GM18499 (cell line): ENCODE data around the gene IQGAP2.

Experiments used
- ATAC-seq: cut with Tn5 transposase; IDR thresholded peaks from one replicate; pipeline ENCODE4 v1.9.1; 2021; ENCODE audit warnings: moderate number of reproducible peaks; ENCODE audit not compliant: insufficient read depth, unreplicated experiment

The IQGAP2 gene

GRCh38 chr5:76692274-76692540 lies 289.1 kb downstream of the IQGAP2 start:
- ATAC-seq: no peak

DNA sequence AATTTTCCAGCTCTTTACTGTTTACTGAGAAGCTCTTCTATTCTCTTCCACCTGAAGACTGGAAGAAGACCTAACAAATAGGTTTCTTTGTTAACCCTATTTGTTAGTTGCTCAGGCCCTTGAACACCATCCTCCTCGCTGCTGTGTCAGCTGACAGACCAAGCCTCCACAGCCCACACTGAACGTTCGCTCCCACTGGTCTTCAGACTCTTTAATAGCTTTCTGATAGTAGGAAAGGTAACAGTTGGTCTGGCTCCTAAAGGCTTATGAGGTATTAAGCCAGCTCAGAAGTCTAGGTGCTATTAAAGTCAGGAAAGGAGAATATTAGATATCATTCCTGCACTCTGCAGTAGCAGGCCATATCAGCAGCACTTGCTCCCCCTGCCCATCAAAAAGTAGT lies 289.6 kb downstream of the IQGAP2 start:
- no peak for ATAC-seq

DNA sequence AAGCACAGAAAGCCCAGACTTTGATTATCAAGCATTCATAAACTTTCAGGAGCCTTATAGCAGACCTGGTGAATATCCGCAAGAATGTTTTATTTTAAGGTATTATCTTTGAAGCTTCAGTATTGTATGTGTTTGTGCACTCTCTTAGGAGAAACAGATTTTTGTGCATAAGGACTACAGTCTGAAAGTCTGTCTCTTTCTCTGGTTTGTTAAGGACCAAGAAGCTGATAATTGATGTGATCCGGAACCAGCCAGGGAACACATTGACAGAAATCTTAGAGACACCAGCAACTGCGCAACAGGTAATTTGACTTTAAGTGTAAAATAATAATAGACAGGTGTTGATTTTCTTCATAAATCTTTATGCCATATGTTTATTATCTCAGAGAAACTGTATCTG lies 290.1 kb downstream of the IQGAP2 start:
- ATAC-seq: no peak

- no peak for ATAC-seq
Measured at GRCh38 chr5:76694317-76694716, 291.2 kb downstream of the IQGAP2 start.

DNA sequence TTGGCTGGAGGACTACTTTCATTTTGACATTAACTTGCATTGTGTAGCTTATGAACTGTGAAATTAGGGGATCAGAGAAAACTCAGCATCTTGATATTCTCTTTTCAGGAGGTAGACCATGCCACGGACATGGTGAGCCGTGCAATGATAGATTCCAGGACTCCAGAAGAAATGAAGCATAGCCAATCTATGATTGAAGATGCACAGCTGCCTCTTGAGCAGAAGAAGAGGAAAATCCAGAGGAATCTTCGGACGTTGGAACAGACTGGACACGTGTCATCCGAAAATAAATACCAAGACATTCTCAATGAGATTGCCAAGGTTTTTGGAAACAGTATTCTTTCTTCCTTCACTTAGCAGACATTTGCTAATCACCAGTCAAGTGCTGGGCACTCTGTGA lies 292.3 kb downstream of the IQGAP2 start:
- no peak for ATAC-seq

DNA sequence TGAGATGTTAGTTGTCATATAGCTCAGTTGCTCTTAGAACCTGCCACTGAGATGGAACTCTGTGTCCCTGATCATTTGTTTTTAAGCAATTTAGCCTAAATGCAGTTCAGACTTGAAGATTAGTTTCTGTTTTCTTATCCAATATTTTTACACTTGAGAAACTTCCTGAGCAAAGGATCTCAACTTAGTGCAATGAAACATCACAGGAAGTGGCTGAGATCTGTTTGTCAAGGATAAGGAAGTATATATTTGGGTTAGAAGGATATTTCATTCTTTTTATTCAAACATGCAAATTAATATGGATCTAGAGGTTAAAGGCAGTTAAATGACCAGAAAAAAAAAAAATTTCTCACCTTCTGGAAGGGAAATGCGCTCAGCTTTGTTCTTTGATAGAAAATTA lies 293.2 kb downstream of the IQGAP2 start:
- ATAC-seq: no peak

DNA sequence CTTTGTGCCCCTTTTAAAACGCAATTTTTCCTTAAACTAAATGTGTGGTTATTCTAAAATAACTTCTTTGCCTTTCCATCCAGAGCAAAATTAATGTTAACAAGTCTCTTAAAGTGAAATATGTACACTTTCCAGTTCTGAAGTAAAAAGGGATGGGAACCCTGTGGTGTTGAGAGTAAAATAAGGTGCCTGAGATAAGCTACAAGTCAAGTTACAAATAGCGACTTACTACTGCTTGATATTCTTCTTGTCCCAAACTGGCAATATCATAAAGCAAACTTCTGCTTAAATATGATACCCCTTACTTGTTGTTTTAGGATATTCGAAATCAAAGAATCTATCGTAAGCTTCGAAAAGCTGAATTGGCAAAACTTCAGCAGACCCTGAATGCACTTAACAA lies 294.6 kb downstream of the IQGAP2 start:
- ATAC-seq: no peak

DNA sequence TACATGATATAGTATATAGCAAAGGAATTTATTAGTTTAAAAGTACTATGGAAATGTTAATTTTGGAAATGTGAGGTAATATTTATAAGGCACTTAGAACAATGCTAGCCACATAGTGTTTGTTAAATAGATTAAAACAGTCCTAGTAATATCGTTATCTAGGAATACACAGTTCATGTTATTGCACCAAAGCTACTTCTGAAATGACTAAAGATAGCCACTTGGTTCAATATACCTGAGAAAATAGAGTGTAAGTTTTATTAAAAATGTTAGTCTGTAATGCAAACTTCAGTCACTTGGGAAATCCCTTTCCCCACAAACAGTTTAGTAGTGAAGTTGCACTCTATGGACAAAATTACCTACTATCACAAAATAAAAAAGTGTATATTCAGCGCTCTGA lies 297.5 kb downstream of the IQGAP2 start:
- no peak for ATAC-seq

DNA sequence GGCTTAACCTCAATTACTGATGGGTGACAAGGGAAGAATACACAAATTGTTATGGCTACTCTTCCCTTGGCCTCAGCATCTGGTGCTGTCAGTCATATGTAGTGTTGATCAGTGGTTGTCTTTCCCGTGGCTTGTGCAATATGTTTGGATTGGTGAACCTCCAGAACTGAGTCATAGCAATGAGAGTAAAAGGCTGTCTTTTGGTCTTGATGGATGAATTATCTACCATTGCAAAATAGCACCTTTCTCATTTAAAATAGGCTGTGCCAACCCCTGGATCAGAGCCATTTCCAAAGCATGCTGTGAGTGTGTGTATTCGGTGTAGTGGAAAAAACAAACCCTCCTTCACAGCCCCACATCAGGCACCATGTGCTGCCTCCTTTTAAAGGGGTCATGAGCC lies 298.2 kb downstream of the IQGAP2 start:
- ATAC-seq: no peak

DNA sequence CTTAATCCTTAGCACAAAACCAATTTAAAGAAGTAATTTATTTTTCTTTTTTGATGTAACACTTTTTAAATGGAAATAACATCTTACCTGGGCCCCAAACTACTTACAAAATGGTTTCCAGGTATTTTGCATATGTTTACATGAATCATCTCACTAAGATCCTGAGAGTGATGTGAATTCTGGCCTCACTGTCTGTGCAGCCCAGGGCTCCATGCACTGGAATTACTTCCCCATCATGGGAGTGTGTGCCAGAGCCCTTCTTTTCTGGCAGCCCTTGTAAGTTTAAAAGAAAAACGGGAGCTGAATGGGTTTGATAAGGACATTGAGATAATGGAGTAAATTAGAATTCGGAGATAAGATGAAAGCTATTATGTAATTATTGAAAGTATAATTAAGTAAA lies 300.6 kb downstream of the IQGAP2 start:
- no peak for ATAC-seq

GRCh38 chr5:76704131-76704663 lies 301.1 kb downstream of the IQGAP2 start:
- ATAC-seq: no peak

DNA sequence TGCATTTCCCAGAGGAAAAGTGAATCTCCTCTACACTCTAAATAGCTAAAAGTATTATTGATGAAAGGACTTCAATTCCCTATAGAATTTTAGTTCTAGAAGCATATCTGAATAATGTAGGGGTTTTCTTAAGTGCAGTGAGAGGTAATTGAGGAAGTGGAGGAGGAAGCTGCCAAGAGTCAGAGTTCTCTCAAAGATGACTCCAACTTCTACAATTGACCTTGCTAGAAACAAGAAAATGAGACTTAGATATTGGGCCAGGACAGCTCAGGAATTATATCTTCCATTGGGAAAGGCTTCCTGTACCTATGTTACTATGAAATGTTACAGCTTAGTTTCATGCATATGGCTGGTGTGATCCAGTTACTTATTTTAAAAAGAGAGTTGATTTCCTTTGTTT lies 302.5 kb downstream of the IQGAP2 start:
- no peak for ATAC-seq

DNA sequence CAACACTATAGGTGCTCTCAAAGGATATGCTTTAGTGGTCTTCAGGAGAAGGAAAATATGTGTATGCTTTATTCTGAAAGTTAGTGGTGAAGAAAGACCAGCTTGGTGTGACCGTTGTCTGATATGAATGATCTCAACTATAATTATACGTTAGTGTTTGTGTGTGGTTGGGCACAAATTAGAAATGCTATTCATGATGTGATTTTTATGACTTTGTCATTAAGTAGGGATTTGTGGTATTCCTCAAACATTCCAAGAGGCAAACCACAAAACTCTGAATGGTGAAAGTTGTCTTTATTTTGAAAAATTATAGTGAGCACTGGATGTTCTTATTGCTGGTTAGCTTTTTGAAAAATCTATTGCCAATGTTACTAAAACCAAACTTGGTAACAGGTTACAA lies 306.7 kb downstream of the IQGAP2 start:
- ATAC-seq: no peak

DNA sequence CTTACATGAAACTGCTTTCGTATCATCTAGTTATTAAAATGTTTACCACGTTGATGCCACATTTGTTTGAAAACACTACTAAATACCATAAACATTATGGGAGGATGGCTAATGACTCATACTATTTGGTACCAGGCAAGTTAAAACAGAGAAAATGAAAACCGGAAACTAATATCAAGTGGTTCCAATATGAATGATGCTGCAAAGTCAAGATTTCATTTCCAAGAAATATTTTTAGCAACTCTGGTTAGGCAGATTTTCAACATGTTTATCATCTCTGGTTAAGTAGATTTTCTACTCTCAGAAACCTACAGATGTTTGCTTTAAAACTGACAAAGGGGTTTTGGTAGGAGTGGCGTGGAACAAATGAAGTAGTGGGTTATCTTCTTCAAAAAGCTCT lies 307.9 kb downstream of the IQGAP2 start:
- no peak for ATAC-seq

GRCh38 chr5:76714751-76715485 lies 311.8 kb downstream of the IQGAP2 start:
- no peak for ATAC-seq

GRCh38 chr5:76715486-76715735 lies 312.3 kb downstream of the IQGAP2 start:
- ATAC-seq: no peak

GRCh38 chr5:76715736-76716455 lies 312.8 kb downstream of the IQGAP2 start, which contains the start of gene F2R:
Gene F2R, plus strand, starts transcription at chr5:76716126. Its CDS starts 182 bp downstream, at chr5:76716308.
- no peak for ATAC-seq

DNA sequence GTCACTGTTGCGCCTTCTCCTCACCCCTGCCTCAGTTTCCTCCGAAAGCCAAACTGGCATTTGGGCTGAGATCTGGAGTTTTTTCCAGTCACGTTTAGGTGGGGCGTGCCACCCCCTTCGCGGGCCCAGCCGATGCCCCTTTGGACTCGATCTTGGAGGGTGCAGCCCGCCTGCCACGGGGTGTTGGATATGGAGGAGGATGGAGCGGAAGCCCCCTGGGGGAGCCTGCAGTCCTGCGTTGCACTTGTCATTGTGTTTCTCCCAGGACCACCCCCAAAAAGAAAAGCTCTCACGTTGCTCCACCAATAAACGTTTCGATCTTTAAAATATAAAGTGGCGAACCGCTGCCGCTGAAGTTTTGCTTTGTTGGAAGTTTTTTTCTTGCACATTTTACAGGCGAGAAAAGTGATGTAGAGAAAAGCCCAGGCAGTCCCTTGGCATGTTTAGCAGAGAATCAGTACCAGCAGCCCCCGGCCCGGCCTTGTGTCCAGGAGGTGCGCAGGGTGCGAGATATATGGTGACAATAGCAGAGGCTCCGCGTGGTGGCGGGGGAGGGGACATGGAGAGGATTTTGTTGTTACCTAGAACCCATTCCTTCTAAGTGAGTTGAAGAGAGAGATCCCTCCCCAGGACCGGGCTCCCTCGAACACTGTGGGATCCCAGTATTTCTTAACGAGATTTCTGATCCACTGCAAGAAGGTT lies 313.5 kb downstream of the IQGAP2 start:
- ATAC-seq: no peak

DNA sequence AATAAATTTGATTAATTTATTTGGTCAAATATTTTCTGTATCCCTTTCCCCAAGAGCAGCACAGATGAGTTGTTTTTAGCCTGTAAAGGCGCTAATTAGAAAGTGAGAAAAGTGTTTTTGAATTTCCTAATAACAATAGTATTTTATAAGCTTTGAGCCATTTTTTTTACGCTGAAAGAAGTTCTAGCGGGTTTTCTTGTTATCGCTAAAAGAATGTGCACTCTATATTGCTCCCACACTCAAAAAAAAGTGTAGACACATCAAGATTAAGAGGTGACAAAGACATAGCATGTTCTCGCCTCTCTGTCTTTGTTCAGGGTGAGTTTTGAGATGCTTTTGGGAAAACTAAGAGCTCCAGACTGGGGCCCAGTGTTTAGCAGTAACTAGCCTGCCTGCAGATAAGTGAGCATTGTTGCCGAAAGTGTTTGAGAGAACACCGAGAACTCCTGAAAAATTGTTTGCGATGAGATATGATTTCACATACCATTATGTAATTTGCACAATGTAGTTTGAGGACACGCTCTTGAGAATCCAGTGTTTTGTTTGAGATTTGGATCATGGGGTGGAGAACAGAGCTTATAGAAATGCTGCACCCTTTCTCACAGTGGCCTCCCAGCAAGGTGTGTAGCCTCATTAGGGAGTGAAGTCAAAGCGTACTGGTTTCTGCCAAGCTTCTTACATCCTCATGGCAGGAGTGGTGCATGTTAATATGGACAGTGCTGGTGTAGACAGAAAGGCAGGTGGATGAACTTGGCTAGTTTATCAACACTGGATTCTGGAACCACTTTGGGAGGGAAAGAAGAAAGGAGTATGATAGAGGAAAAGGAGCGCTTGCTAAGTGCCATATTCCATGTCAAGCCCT lies 314.4 kb downstream of the IQGAP2 start:
- no peak for ATAC-seq

GRCh38 chr5:76718381-76718832 lies 315.3 kb downstream of the IQGAP2 start:
- no peak for ATAC-seq

DNA sequence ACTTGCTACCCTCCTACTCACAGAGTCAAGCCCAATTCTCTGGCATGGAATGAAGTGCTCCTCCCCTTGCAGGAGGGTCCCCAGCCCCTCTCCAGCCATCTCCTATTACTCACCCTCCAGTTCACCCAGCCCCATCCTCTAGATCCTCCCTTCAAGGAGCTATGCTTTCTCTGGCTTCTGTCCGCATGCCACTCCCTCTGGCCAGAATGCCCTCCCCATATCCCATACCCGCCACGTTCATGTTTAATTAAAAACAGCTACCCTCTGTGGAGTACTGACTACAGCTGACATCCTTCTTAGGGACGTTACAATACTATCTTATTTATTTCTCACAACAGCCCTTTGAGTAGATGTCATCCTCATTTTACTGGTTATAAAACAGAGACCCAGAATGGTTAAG lies 315.8 kb downstream of the IQGAP2 start:
- no peak for ATAC-seq
